GM23338 (cell line): ENCODE results near the gene CDH4. TPM values are rescaled to one million over a fixed set of nuclear protein-coding genes. Genes with fewer than 3 reads are reported as not detected.

ENCODE experiments used
- ATAC-seq: fragments of 200-7000 bp; cut with Tn5 transposase; 3 replicates; pipeline ENCODE4 v1.9.1; 2020
- DNase-seq: peaks from one replicate; pipeline ENCODE4 v3.0.0-alpha.2; 2015; ENCODE audit warnings: low spot score
- H2AFZ ChIP-seq: fragments of 200-600 bp; sonication (generic); 2 replicates; pipeline ENCODE4 v1.8.0; 2016; ENCODE audit warnings: antibody characterized with exemption, mild to moderate bottlenecking, moderate library complexity
- H3F3A ChIP-seq: fragments of 200-600 bp; sonication (generic); replicated peaks from 2 replicates; pipeline ENCODE4 v1.8.0; 2017; ENCODE audit warnings: antibody characterized with exemption, mixed run types, low read depth
- H3K27ac ChIP-seq: fragments of 200-600 bp; sonication (generic); 2 replicates; pipeline ENCODE4 v1.6.1; 2016; ENCODE audit warnings: low read depth
- H3K27me3 ChIP-seq: fragments of 200-600 bp; sonication (generic); 2 replicates; pipeline ENCODE4 v1.8.0; 2016; ENCODE audit warnings: mild to moderate bottlenecking, mixed run types, moderate library complexity; ENCODE audit not compliant: insufficient read depth
- H3K36me3 ChIP-seq: fragments of 200-600 bp; sonication (generic); 2 replicates; pipeline ENCODE4 v1.8.0; 2016; ENCODE audit warnings: mild to moderate bottlenecking; ENCODE audit not compliant: insufficient read depth
- H3K4me1 ChIP-seq: fragments of 200-600 bp; sonication (generic); 2 replicates; pipeline ENCODE4 v1.8.0; 2016; ENCODE audit warnings: mild to moderate bottlenecking, moderate library complexity; ENCODE audit not compliant: insufficient read depth
- H3K4me2 ChIP-seq: fragments of 200-600 bp; sonication (generic); 2 replicates; pipeline ENCODE4 v1.7.1; 2017; ENCODE audit warnings: mixed run types
- H3K4me3 ChIP-seq: fragments of 200-600 bp; sonication (generic); 2 replicates; pipeline ENCODE4 v1.6.1; 2016; ENCODE audit warnings: mixed run types
- H3K79me2 ChIP-seq: fragments of 200-600 bp; sonication (generic); replicated peaks from 2 replicates; pipeline ENCODE4 v1.8.0; 2017; ENCODE audit warnings: mild to moderate bottlenecking; ENCODE audit not compliant: insufficient read depth
- H3K9me2 ChIP-seq: fragments of 200-600 bp; sonication (generic); 2 replicates; pipeline ENCODE4 v1.8.0; 2017; ENCODE audit not compliant: insufficient read depth
- H4K20me1 ChIP-seq: fragments of 200-600 bp; sonication (generic); replicated peaks from 2 replicates; pipeline ENCODE4 v1.8.0; 2017; ENCODE audit warnings: mild to moderate bottlenecking; ENCODE audit not compliant: insufficient read depth
- H3K27ac Mint-ChIP-seq: 2 replicates; pipeline ENCODE4 v1.8.0; 2020; ENCODE audit warnings: inconsistent platforms, mild to moderate bottlenecking, moderate library complexity, mixed read lengths
- H3K27me3 Mint-ChIP-seq: 3 replicates; pipeline ENCODE4 v1.8.0; 2022; ENCODE audit warnings: low read depth, mild to moderate bottlenecking, moderate library complexity, mixed read lengths, inconsistent platforms; ENCODE audit not compliant: insufficient read depth, poor library complexity
- H3K36me3 Mint-ChIP-seq: 3 replicates; pipeline ENCODE4 v1.8.0; 2021; ENCODE audit warnings: low read depth, mild to moderate bottlenecking, inconsistent platforms, moderate library complexity, mixed read lengths
- H3K4me1 Mint-ChIP-seq: 3 replicates; pipeline ENCODE4 v1.8.0; 2020; ENCODE audit warnings: mild to moderate bottlenecking, inconsistent platforms, mixed read lengths
- H3K4me3 Mint-ChIP-seq: 3 replicates; pipeline ENCODE4 v1.8.0; 2021; ENCODE audit warnings: moderate library complexity, mild to moderate bottlenecking, inconsistent platforms, mixed read lengths
- H3K9me3 Mint-ChIP-seq: 3 replicates; pipeline ENCODE4 v1.8.0; 2020; ENCODE audit warnings: moderate library complexity, mild to moderate bottlenecking, inconsistent platforms, mixed read lengths
- CREB1 ChIP-seq: fragments of 250-450 bp; sonication (Bioruptor Pico); IDR thresholded peaks from 2 replicates; pipeline ENCODE4 v1.5.0; 2020; ENCODE audit warnings: low read depth, mild to moderate bottlenecking, moderate library complexity
- EZH2 ChIP-seq: fragments of 200-600 bp; sonication (generic); IDR thresholded peaks from one replicate; pipeline ENCODE4 v1.8.0; 2017; ENCODE audit warnings: antibody characterized with exemption, mild to moderate bottlenecking, low read depth; ENCODE audit not compliant: unreplicated experiment
- JUNB ChIP-seq: IDR thresholded peaks from one replicate; pipeline ENCODE4 v1.6.1; 2016; ENCODE audit warnings: antibody characterized with exemption; ENCODE audit not compliant: unreplicated experiment
- NANOG ChIP-seq: IDR thresholded peaks from 2 replicates; pipeline ENCODE4 v1.6.1; 2016; ENCODE audit warnings: antibody characterized with exemption, borderline replicate concordance
- STAT1 ChIP-seq: IDR thresholded peaks from one replicate; pipeline ENCODE4 v1.6.1; 2016; ENCODE audit warnings: antibody characterized with exemption; ENCODE audit not compliant: unreplicated experiment
- ZNF114 ChIP-seq: fragments of 250-450 bp; sonication (Bioruptor Pico); IDR thresholded peaks from 2 replicates; pipeline ENCODE4 v1.5.0; 2020; ENCODE audit warnings: mild to moderate bottlenecking, moderate library complexity
- ZNF331 ChIP-seq: fragments of 250-450 bp; sonication (Bioruptor Pico); IDR thresholded peaks from 2 replicates; pipeline ENCODE4 v1.5.0; 2020; ENCODE audit warnings: low read depth, mild to moderate bottlenecking, moderate library complexity
- polyA plus RNA-seq: library from polyadenylated mRNA; unstranded; fragments of >200 nt; fragmentation: Nextera tagmentation; extraction: Ambion mirVana; gene quantifications from 2 replicates; pipeline ENCODE4 v1.2.1, GENCODE V29; 2016
- total RNA-seq: library from RNA; depleted of rRNA; stranded (reverse); fragments of >200 nt; shearing (Covaris generic); gene quantifications from 2 replicates; pipeline ENCODE4 v1.2.3, GENCODE V29; 2014
- TF ChIP-seq, protein P1 (sequence below): fragments of 250-450 bp; sonication (Bioruptor Pico); IDR thresholded peaks from 2 replicates; pipeline ENCODE4 v1.5.0; 2020; ENCODE audit warnings: mild to moderate bottlenecking, moderate library complexity
- TF ChIP-seq, protein P2 (sequence below), 2 experiments: fragments of 200-600 bp in 1 of 2; sonication (generic) in 1 of 2; conservative IDR thresholded peaks; 2 replicates each; pipeline versions ENCODE4 v1.5.1 to v1.6.1; 2016 to 2017; ENCODE audit warnings: antibody characterized with exemption in 2 of 2, low read depth in 2 of 2, mild to moderate bottlenecking in 2 of 2, moderate library complexity in 1 of 2
- TF ChIP-seq, protein P3 (sequence below): IDR thresholded peaks from 2 replicates; pipeline ENCODE4 v1.6.1; 2016; ENCODE audit warnings: antibody characterized with exemption
- TF ChIP-seq, protein P4 (sequence below): IDR thresholded peaks from one replicate; pipeline ENCODE4 v1.6.1; 2018; ENCODE audit warnings: antibody characterized with exemption; ENCODE audit not compliant: unreplicated experiment

The CDH4 gene
- total and polyA plus RNA-seq, 2 experiments from 2014 or later = 1.2 to 4.2 TPM

DNA sequence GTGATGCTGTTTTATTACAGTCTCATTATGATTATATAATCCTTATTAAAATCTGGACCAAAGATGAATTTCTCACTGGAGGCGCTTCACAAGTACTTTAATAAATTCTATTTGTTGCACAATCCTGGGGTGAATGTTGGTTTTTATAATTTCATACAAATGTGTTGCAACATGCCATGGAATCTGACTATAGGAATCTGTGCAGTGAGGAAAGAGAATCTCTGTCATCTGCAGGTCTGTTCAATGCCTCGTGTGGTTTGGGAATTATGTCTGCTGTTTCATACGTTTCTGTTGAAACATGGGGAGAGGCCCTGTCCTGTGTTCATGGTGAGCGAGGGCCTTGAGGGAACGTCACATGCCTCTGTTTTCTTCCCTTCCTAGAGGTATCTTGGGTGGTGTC is 277.3 kb downstream of the CDH4 start (continued):
- TF ChIP-seq, protein P1, sequence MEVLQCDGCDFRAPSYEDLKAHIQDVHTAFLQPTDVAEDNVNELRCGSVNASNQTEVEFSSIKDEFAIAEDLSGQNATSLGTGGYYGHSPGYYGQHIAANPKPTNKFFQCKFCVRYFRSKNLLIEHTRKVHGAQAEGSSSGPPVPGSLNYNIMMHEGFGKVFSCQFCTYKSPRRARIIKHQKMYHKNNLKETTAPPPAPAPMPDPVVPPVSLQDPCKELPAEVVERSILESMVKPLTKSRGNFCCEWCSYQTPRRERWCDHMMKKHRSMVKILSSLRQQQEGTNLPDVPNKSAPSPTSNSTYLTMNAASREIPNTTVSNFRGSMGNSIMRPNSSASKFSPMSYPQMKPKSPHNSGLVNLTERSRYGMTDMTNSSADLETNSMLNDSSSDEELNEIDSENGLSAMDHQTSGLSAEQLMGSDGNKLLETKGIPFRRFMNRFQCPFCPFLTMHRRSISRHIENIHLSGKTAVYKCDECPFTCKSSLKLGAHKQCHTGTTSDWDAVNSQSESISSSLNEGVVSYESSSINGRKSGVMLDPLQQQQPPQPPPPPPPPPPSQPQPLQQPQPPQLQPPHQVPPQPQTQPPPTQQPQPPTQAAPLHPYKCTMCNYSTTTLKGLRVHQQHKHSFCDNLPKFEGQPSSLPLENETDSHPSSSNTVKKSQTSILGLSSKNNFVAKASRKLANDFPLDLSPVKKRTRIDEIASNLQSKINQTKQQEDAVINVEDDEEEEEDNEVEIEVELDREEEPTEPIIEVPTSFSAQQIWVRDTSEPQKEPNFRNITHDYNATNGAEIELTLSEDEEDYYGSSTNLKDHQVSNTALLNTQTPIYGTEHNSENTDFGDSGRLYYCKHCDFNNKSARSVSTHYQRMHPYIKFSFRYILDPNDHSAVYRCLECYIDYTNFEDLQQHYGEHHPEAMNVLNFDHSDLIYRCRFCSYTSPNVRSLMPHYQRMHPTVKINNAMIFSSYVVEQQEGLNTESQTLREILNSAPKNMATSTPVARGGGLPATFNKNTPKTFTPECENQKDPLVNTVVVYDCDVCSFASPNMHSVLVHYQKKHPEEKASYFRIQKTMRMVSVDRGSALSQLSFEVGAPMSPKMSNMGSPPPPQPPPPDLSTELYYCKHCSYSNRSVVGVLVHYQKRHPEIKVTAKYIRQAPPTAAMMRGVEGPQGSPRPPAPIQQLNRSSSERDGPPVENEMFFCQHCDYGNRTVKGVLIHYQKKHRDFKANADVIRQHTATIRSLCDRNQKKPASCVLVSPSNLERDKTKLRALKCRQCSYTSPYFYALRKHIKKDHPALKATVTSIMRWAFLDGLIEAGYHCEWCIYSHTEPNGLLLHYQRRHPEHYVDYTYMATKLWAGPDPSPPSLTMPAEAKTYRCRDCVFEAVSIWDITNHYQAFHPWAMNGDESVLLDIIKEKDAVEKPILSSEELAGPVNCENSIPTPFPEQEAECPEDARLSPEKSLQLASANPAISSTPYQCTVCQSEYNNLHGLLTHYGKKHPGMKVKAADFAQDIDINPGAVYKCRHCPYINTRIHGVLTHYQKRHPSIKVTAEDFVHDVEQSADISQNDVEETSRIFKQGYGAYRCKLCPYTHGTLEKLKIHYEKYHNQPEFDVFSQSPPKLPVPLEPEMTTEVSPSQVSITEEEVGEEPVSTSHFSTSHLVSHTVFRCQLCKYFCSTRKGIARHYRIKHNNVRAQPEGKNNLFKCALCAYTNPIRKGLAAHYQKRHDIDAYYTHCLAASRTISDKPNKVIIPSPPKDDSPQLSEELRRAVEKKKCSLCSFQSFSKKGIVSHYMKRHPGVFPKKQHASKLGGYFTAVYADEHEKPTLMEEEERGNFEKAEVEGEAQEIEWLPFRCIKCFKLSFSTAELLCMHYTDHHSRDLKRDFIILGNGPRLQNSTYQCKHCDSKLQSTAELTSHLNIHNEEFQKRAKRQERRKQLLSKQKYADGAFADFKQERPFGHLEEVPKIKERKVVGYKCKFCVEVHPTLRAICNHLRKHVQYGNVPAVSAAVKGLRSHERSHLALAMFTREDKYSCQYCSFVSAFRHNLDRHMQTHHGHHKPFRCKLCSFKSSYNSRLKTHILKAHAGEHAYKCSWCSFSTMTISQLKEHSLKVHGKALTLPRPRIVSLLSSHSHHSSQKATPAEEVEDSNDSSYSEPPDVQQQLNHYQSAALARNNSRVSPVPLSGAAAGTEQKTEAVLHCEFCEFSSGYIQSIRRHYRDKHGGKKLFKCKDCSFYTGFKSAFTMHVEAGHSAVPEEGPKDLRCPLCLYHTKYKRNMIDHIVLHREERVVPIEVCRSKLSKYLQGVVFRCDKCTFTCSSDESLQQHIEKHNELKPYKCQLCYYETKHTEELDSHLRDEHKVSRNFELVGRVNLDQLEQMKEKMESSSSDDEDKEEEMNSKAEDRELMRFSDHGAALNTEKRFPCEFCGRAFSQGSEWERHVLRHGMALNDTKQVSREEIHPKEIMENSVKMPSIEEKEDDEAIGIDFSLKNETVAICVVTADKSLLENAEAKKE (CRISPR knock-in tag) = no peak
- no peak for TF ChIP-seq EZH2
- TF ChIP-seq STAT1 = no peak

DNA sequence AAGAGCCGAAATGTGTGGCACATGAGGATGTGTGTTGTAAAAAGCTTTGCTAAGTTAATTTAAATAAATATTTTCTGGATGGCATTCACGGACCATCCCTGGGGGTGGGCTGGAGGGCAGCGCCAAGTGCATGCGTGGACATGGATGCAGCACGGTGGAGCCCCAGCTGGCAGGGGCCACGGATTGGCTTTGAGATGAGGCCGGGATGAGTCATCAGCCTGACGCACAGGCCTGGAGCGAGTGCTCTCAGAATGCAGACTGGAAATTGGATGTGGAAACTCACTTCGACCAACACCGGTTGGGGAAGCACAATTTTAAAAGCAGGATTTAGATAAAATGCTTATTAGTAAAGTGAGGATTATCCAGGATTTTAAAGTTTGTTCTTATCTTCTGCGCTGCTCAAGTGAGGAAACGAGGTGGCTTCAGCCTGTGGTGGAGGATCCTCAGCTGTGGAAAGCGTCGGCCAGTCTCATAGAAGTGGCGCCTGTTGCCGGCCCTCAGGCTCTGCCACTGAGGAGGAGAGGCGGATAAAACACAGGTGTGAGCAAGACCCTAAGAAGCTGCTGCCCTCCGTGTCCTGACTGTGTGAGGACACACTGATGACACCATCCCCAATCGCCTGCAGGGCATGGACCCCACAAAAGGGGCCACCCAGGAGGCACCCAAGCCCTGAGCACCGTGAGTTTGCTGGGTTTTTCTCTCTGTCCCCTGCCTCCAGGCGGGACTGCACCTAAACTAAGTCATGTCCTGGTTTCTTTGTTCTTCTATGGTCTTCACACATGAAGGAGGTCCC is 279.7 kb downstream of the CDH4 start:
- Histone ChIP-seq H3K4me3 (no peak overlapping the region), H3K4me1 (no peaks in the 10 kb centered on the region), H3K27ac (no peak overlapping the region), H3K27me3 (no peaks in the 10 kb centered on the region), H3F3A (no peaks in the 10 kb centered on the region), H3K36me3 (no peaks in the 10 kb centered on the region), H3K9me2 (no peaks in the 10 kb centered on the region), H4K20me1 (no peaks in the 10 kb centered on the region), H2AFZ (no peak overlapping the region), H3K79me2 (no peaks in the 10 kb centered on the region), H3K4me2 (no peak overlapping the region)
- no peak for ATAC-seq
- Mint-ChIP-seq H3K27ac (no peak overlapping the region), H3K36me3 (no peaks in the 10 kb centered on the region), H3K4me3 (no peak overlapping the region), H3K9me3 (no peaks in the 10 kb centered on the region; the same call in 2 of the 3 replicates), H3K27me3 (peaks cover 12% of the 10 kb centered on the region), H3K4me1 (peaks cover 9% of the 10 kb centered on the region)
- DNase-seq = no peak
- TF ChIP-seq, protein P2, sequence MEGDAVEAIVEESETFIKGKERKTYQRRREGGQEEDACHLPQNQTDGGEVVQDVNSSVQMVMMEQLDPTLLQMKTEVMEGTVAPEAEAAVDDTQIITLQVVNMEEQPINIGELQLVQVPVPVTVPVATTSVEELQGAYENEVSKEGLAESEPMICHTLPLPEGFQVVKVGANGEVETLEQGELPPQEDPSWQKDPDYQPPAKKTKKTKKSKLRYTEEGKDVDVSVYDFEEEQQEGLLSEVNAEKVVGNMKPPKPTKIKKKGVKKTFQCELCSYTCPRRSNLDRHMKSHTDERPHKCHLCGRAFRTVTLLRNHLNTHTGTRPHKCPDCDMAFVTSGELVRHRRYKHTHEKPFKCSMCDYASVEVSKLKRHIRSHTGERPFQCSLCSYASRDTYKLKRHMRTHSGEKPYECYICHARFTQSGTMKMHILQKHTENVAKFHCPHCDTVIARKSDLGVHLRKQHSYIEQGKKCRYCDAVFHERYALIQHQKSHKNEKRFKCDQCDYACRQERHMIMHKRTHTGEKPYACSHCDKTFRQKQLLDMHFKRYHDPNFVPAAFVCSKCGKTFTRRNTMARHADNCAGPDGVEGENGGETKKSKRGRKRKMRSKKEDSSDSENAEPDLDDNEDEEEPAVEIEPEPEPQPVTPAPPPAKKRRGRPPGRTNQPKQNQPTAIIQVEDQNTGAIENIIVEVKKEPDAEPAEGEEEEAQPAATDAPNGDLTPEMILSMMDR (conservative IDR thresholded peaks at IDR 0.05; ENCODE audit: low read depth in 2 of 2) = no peak
- no peak for TF ChIP-seq STAT1
- TF ChIP-seq, protein P3, sequence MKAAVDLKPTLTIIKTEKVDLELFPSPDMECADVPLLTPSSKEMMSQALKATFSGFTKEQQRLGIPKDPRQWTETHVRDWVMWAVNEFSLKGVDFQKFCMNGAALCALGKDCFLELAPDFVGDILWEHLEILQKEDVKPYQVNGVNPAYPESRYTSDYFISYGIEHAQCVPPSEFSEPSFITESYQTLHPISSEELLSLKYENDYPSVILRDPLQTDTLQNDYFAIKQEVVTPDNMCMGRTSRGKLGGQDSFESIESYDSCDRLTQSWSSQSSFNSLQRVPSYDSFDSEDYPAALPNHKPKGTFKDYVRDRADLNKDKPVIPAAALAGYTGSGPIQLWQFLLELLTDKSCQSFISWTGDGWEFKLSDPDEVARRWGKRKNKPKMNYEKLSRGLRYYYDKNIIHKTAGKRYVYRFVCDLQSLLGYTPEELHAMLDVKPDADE = no peak
- no peak for TF ChIP-seq NANOG
- no peak for TF ChIP-seq CREB1
- no peak for TF ChIP-seq JUNB
- no peak for TF ChIP-seq ZNF114 (CRISPR knock-in tag)
- TF ChIP-seq, protein P4, sequence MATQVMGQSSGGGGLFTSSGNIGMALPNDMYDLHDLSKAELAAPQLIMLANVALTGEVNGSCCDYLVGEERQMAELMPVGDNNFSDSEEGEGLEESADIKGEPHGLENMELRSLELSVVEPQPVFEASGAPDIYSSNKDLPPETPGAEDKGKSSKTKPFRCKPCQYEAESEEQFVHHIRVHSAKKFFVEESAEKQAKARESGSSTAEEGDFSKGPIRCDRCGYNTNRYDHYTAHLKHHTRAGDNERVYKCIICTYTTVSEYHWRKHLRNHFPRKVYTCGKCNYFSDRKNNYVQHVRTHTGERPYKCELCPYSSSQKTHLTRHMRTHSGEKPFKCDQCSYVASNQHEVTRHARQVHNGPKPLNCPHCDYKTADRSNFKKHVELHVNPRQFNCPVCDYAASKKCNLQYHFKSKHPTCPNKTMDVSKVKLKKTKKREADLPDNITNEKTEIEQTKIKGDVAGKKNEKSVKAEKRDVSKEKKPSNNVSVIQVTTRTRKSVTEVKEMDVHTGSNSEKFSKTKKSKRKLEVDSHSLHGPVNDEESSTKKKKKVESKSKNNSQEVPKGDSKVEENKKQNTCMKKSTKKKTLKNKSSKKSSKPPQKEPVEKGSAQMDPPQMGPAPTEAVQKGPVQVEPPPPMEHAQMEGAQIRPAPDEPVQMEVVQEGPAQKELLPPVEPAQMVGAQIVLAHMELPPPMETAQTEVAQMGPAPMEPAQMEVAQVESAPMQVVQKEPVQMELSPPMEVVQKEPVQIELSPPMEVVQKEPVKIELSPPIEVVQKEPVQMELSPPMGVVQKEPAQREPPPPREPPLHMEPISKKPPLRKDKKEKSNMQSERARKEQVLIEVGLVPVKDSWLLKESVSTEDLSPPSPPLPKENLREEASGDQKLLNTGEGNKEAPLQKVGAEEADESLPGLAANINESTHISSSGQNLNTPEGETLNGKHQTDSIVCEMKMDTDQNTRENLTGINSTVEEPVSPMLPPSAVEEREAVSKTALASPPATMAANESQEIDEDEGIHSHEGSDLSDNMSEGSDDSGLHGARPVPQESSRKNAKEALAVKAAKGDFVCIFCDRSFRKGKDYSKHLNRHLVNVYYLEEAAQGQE = no peak
- no peak for TF ChIP-seq ZNF331 (CRISPR knock-in tag)
